ENCODE measurements around the gene INAFM1. TPM values are rescaled to one million over a fixed set of nuclear protein-coding genes. Genes with fewer than 3 reads are reported as not detected.
"Not testable (repeated sequence)": the region's sequence is repeated elsewhere in the genome, so short reads cannot be mapped to it uniquely, and the experiment has no call there.

INAFM1 gene
- total RNA-seq, 4 donors from 2014 or later, result 12.5 to 17.4 (median 16.9) TPM

- H3K4me3 ChIP-seq, result peak overlapping the region; percentile 69 to 88 (median 80)
- peak; percentile 94 for DNase-seq (ENCODE audit: extremely low spot score)
- intact Hi-C loops (cut with DNase I), result no loop called here
Measured at GRCh38 chr19:47275791-47276461, 1.2 kb downstream of the INAFM1 start.

GRCh38 chr19:47276513-47276912 lies 1.8 kb downstream of the INAFM1 start:
- intact Hi-C loops (cut with DNase I); H3K9me3 ChIP-seq; H3K27me3 ChIP-seq; H3K36me3 ChIP-seq; DNase-seq (ENCODE audit: extremely low spot score): not testable (repeated sequence)
- Histone ChIP-seq H3K4me1 (peaks cover 34 to 54% (median 48%) of the 10 kb centered on the region in 4 donors), H3K27ac (replicated peaks in 1 of 4) (peak overlapping the region; percentile 88 to 99 (median 98)), H3K4me3 (peak overlapping the region in 1 of 4 donors; percentile 88)
- 77% methylated on average over 3 of the region's 3 CpGs for WGBS

More at GRCh38 chr19:47275791-47276461, 1.2 kb downstream of the INAFM1 start:
- Histone ChIP-seq H3K4me1 (peaks cover 34 to 54% (median 48%) of the 10 kb centered on the region in 4 donors), H3K27me3 (no peaks in the 10 kb centered on the region), H3K27ac (replicated peaks in 1 of 4) (peak overlapping the region; percentile 88 to 99 (median 98)), H3K36me3 (peaks cover 2 to 12% (median 12%) of the 10 kb centered on the region in 4 donors), H3K9me3 (no peaks in the 10 kb centered on the region)
- TF ChIP-seq POLR2AphosphoS5 (IDR thresholded peaks at IDR 0.05), result peak in 1 of 2 donors; percentile 56
- TF ChIP-seq CTCF (IDR thresholded peaks at IDR 0.05), result no peak
- WGBS, result 60% methylated on average over 12 of the region's 13 CpGs

- intact Hi-C loops (cut with DNase I), result no loop called here
- WGBS, result 84% methylated on average over 13 of the region's 13 CpGs
- TF ChIP-seq POLR2AphosphoS5 (IDR thresholded peaks at IDR 0.05), result no peak
- peak in 1 of 3 experiments; percentile 46 for TF ChIP-seq CTCF (IDR thresholded peaks at IDR 0.05)
- no peak overlapping the region for H3K27ac ChIP-seq (replicated peaks in 1 of 4)
- no peaks in the 10 kb centered on the region for H3K9me3 ChIP-seq
- H3K4me1 ChIP-seq, result peaks cover 21 to 39% (median 26%) of the 10 kb centered on the region in 4 donors
- H3K36me3 ChIP-seq, result no peaks in the 10 kb centered on the region
- no peak overlapping the region for H3K4me3 ChIP-seq
- no peak for DNase-seq (ENCODE audit: extremely low spot score)
- H3K27me3 ChIP-seq, result no peaks in the 10 kb centered on the region
Measured at GRCh38 chr19:47280183-47280797, 5.6 kb downstream of the INAFM1 start.

- Histone ChIP-seq H3K4me3 (no peak overlapping the region), H3K4me1 (peaks cover 0 to 8% (median 0%) of the 10 kb centered on the region in 4 donors), H3K36me3 (no peaks in the 10 kb centered on the region), H3K27me3 (no peaks in the 10 kb centered on the region), H3K27ac (replicated peaks in 1 of 4) (no peak overlapping the region), H3K9me3 (no peaks in the 10 kb centered on the region)
- WGBS, result 68% methylated on average over 10 of the region's 10 CpGs
- no peak for DNase-seq (ENCODE audit: extremely low spot score)
- intact Hi-C loops (cut with DNase I), result no loop called here
- TF ChIP-seq POLR2AphosphoS5 (IDR thresholded peaks at IDR 0.05) (no peak), POLR2A (IDR thresholded peaks at IDR 0.05; ENCODE audit: low read depth) (no peak), CTCF (IDR thresholded peaks at IDR 0.05) (no peak)
Measured at GRCh38 chr19:47283405-47284059, 8.8 kb downstream of the INAFM1 start.

GRCh38 chr19:47284324-47284899 lies 9.7 kb downstream of the INAFM1 start:
- intact Hi-C loops (cut with DNase I), result no loop called here
- Histone ChIP-seq H3K27me3 (no peaks in the 10 kb centered on the region), H3K4me1 (peaks cover 0 to 13% (median 4%) of the 10 kb centered on the region in 4 donors), H3K27ac (replicated peaks in 1 of 4) (no peak overlapping the region), H3K9me3 (no peaks in the 10 kb centered on the region), H3K4me3 (no peak overlapping the region), H3K36me3 (no peaks in the 10 kb centered on the region)
- no peak for DNase-seq (ENCODE audit: extremely low spot score)
- 26% methylated on average over 9 of the region's 9 CpGs for WGBS
- TF ChIP-seq CTCF (IDR thresholded peaks at IDR 0.05), result peak; percentile 85 to 87 (median 86)
- TF ChIP-seq POLR2AphosphoS5 (IDR thresholded peaks at IDR 0.05), result no peak
- TF ChIP-seq POLR2A (IDR thresholded peaks at IDR 0.05; ENCODE audit: low read depth), result no peak
- no peak for TF ChIP-seq EP300 (IDR thresholded peaks at IDR 0.05)
